ENCODE measurements around the gene CMPK1.

- TF ChIP-seq GATA2 (IDR thresholded peaks at IDR 0.05; ENCODE audit: low read depth, low read length), result no peak
- TF ChIP-seq GATA3 (IDR thresholded peaks at IDR 0.05; ENCODE audit: low read depth, low read length), result no peak
Observed at GRCh38 chr1:47386268-47386667, 52.7 kb downstream of the CMPK1 start.

All from SH-SY5Y (cell line).